Stimulated activated memory B cell treated with anti-CD40 and anti-IgM and Interleukin-4, amounts not matched to agents 10 μg/mL and 1 μg/mL and 100 μg/mL, for 72 hours (primary cell): ENCODE data around the gene DYDC2.
A peak's percentile ranks its signal among the peaks of the same experiment; 100 is the strongest.
"Not testable (repeated sequence)": the region's sequence is repeated elsewhere in the genome, so short reads cannot be mapped to it uniquely, and the experiment has no call there.

Source experiments
- ATAC-seq: fragments of 150-1000 bp; cut with Tn5 transposase; 2 replicates; pipeline ENCODE4 v1.10.0; 2021
- H3K27ac Mint-ChIP-seq: one replicate; pipeline ENCODE4 v1.8.0; 2022; ENCODE audit warnings: mild to moderate bottlenecking, mixed read lengths
- H3K27me3 Mint-ChIP-seq: one replicate; pipeline ENCODE4 v1.8.0; 2022; ENCODE audit warnings: mixed read lengths
- H3K36me3 Mint-ChIP-seq: one replicate; pipeline ENCODE4 v1.8.0; 2022; ENCODE audit warnings: mixed read lengths
- H3K4me1 Mint-ChIP-seq: one replicate; pipeline ENCODE4 v1.8.0; 2022; ENCODE audit warnings: mixed read lengths
- H3K4me3 Mint-ChIP-seq: one replicate; pipeline ENCODE4 v1.8.0; 2022; ENCODE audit warnings: mild to moderate bottlenecking, moderate library complexity, mixed read lengths
- H3K9me3 Mint-ChIP-seq: one replicate; pipeline ENCODE4 v1.8.0; 2022; ENCODE audit warnings: mixed read lengths

DYDC2 gene

GRCh38 chr10:80350251-80350650, 6.3 kb upstream of the DYDC2 start:
- H3K27ac Mint-ChIP-seq = no peak overlapping the region
- peaks cover 34% of the 10 kb centered on the region for H3K27me3 Mint-ChIP-seq
- H3K4me3 Mint-ChIP-seq = no peak overlapping the region
- H3K4me1 Mint-ChIP-seq = no peaks in the 10 kb centered on the region
- no peaks in the 10 kb centered on the region for H3K36me3 Mint-ChIP-seq
- H3K9me3 Mint-ChIP-seq = no peaks in the 10 kb centered on the region
- no peak for ATAC-seq

GRCh38 chr10:80351220-80351619, 5.4 kb upstream of the DYDC2 start:
- ATAC-seq = no peak
- Mint-ChIP-seq H3K4me1 (no peaks in the 10 kb centered on the region), H3K36me3 (no peaks in the 10 kb centered on the region), H3K27me3 (peaks cover 44% of the 10 kb centered on the region), H3K4me3 (no peak overlapping the region), H3K27ac (no peak overlapping the region), H3K9me3 (no peaks in the 10 kb centered on the region)

GRCh38 chr10:80356989-80357850, 639 bp downstream of the DYDC2 start:
- H3K27me3 Mint-ChIP-seq = peaks cover 42% of the 10 kb centered on the region
- no peaks in the 10 kb centered on the region for H3K9me3 Mint-ChIP-seq
- ATAC-seq = peak; percentile 25
- no peaks in the 10 kb centered on the region for H3K36me3 Mint-ChIP-seq
- peak overlapping the region; percentile 81 for H3K4me3 Mint-ChIP-seq
- H3K4me1 Mint-ChIP-seq = peaks cover 12% of the 10 kb centered on the region
- H3K27ac Mint-ChIP-seq = no peak overlapping the region

GRCh38 chr10:80357851-80358125, 1.2 kb downstream of the DYDC2 start:
- Mint-ChIP-seq H3K9me3 (no peaks in the 10 kb centered on the region), H3K36me3 (no peaks in the 10 kb centered on the region), H3K4me3 (no peak overlapping the region), H3K27ac (no peak overlapping the region), H3K4me1 (peaks cover 12% of the 10 kb centered on the region), H3K27me3 (peaks cover 42% of the 10 kb centered on the region)
- no peak for ATAC-seq

GRCh38 chr10:80358925-80359324, 2.3 kb downstream of the DYDC2 start:
- not testable (repeated sequence) for H3K4me3 Mint-ChIP-seq, H3K36me3 Mint-ChIP-seq, H3K27ac Mint-ChIP-seq, ATAC-seq, H3K9me3 Mint-ChIP-seq
- H3K27me3 Mint-ChIP-seq = peaks cover 42% of the 10 kb centered on the region
- peaks cover 12% of the 10 kb centered on the region for H3K4me1 Mint-ChIP-seq

GRCh38 chr10:80359644-80360043, 3.1 kb downstream of the DYDC2 start:
- Mint-ChIP-seq H3K4me3 (no peak overlapping the region), H3K27me3 (peaks cover 41% of the 10 kb centered on the region), H3K36me3 (no peaks in the 10 kb centered on the region), H3K27ac (no peak overlapping the region), H3K9me3 (no peaks in the 10 kb centered on the region), H3K4me1 (peaks cover 12% of the 10 kb centered on the region)
- ATAC-seq = no peak

- peaks cover 13% of the 10 kb centered on the region for H3K9me3 Mint-ChIP-seq
- H3K27me3 Mint-ChIP-seq = peaks cover 42% of the 10 kb centered on the region
- no peak overlapping the region for H3K4me3 Mint-ChIP-seq
- peaks cover 11% of the 10 kb centered on the region for H3K36me3 Mint-ChIP-seq
- ATAC-seq = no peak
- H3K4me1 Mint-ChIP-seq = no peaks in the 10 kb centered on the region
- no peak overlapping the region for H3K27ac Mint-ChIP-seq
These were observed 8.9 kb downstream of the DYDC2 start for GRCh38 chr10:80365510-80365909.

- Mint-ChIP-seq H3K27ac (no peak overlapping the region), H3K4me3 (no peak overlapping the region), H3K27me3 (peaks cover 36% of the 10 kb centered on the region), H3K4me1 (no peaks in the 10 kb centered on the region), H3K9me3 (peaks cover 11% of the 10 kb centered on the region), H3K36me3 (peaks cover 11% of the 10 kb centered on the region)
- no peak for ATAC-seq
These were observed 14.9 kb downstream of the DYDC2 start for GRCh38 chr10:80371467-80371866.

GRCh38 chr10:80372675-80373074, 16.1 kb downstream of the DYDC2 start:
- H3K36me3 Mint-ChIP-seq = peaks cover 5% of the 10 kb centered on the region
- no peak overlapping the region for H3K4me3 Mint-ChIP-seq
- H3K9me3 Mint-ChIP-seq = peaks cover 3% of the 10 kb centered on the region
- no peak overlapping the region for H3K27ac Mint-ChIP-seq
- ATAC-seq = no peak
- peaks cover 24% of the 10 kb centered on the region for H3K27me3 Mint-ChIP-seq
- no peaks in the 10 kb centered on the region for H3K4me1 Mint-ChIP-seq

- H3K9me3 Mint-ChIP-seq = no peaks in the 10 kb centered on the region
- H3K4me3 Mint-ChIP-seq = no peak overlapping the region
- H3K4me1 Mint-ChIP-seq = no peaks in the 10 kb centered on the region
- ATAC-seq = no peak
- H3K27ac Mint-ChIP-seq = no peak overlapping the region
- H3K36me3 Mint-ChIP-seq = no peaks in the 10 kb centered on the region
- peaks cover 17% of the 10 kb centered on the region for H3K27me3 Mint-ChIP-seq
These were observed 16.9 kb downstream of the DYDC2 start for GRCh38 chr10:80373502-80373901.

- Mint-ChIP-seq H3K27me3 (peaks cover 9% of the 10 kb centered on the region), H3K27ac (no peak overlapping the region), H3K4me3 (no peak overlapping the region), H3K4me1 (peaks cover 7% of the 10 kb centered on the region), H3K36me3 (no peaks in the 10 kb centered on the region), H3K9me3 (no peaks in the 10 kb centered on the region)
- no peak for ATAC-seq
These were observed 23.1 kb downstream of the DYDC2 start for GRCh38 chr10:80379701-80380100.

GRCh38 chr10:80380185-80380584, 23.6 kb downstream of the DYDC2 start:
- Mint-ChIP-seq H3K4me3 (no peak overlapping the region), H3K27me3 (peaks cover 9% of the 10 kb centered on the region), H3K27ac (no peak overlapping the region), H3K9me3 (no peaks in the 10 kb centered on the region), H3K4me1 (peaks cover 7% of the 10 kb centered on the region), H3K36me3 (no peaks in the 10 kb centered on the region)
- no peak for ATAC-seq

GRCh38 chr10:80382989-80383388, 26.4 kb downstream of the DYDC2 start:
- peaks cover 9% of the 10 kb centered on the region for H3K27me3 Mint-ChIP-seq
- peak overlapping the region; percentile 48 for H3K4me3 Mint-ChIP-seq
- no peaks in the 10 kb centered on the region for H3K9me3 Mint-ChIP-seq
- no peaks in the 10 kb centered on the region for H3K36me3 Mint-ChIP-seq
- no peak for ATAC-seq
- H3K4me1 Mint-ChIP-seq = peaks cover 7% of the 10 kb centered on the region
- H3K27ac Mint-ChIP-seq = peak overlapping the region; percentile 55

- Mint-ChIP-seq H3K36me3 (no peaks in the 10 kb centered on the region), H3K4me3 (no peak overlapping the region), H3K9me3 (no peaks in the 10 kb centered on the region), H3K4me1 (no peaks in the 10 kb centered on the region), H3K27ac (no peak overlapping the region), H3K27me3 (peaks cover 9% of the 10 kb centered on the region)
- no peak for ATAC-seq
These were observed 34.2 kb downstream of the DYDC2 start for GRCh38 chr10:80390740-80391139.

- no peaks in the 10 kb centered on the region for H3K36me3 Mint-ChIP-seq
- no peaks in the 10 kb centered on the region for H3K9me3 Mint-ChIP-seq
- H3K27ac Mint-ChIP-seq = no peak overlapping the region
- peaks cover 9% of the 10 kb centered on the region for H3K27me3 Mint-ChIP-seq
- no peak for ATAC-seq
- no peaks in the 10 kb centered on the region for H3K4me1 Mint-ChIP-seq
- no peak overlapping the region for H3K4me3 Mint-ChIP-seq
These were observed 35.7 kb downstream of the DYDC2 start for GRCh38 chr10:80392250-80392649.

GRCh38 chr10:80394358-80394916, 37.9 kb downstream of the DYDC2 start:
- H3K9me3 Mint-ChIP-seq = no peaks in the 10 kb centered on the region
- no peak for ATAC-seq
- no peak overlapping the region for H3K27ac Mint-ChIP-seq
- H3K4me3 Mint-ChIP-seq = no peak overlapping the region
- H3K27me3 Mint-ChIP-seq = peaks cover 9% of the 10 kb centered on the region
- no peaks in the 10 kb centered on the region for H3K4me1 Mint-ChIP-seq
- no peaks in the 10 kb centered on the region for H3K36me3 Mint-ChIP-seq
